Calu3 (cell line): ENCODE measurements around the gene FAM47E. TPM values are rescaled to one million over a fixed set of nuclear protein-coding genes. Genes with fewer than 3 reads are reported as not detected.

Source experiments
- BruUV-seq: library from RNA; stranded (reverse); fragments of 400-500 nt; replicated peaks from 2 replicates; lab custom pipeline; 2021; lab: Mats Ljungman, UMichigan
- CTCF ChIA-PET: fragments of 300-600 bp; sonication (Branson Sonifier 250); formaldehyde crosslinking; loops from one replicate; lab custom pipeline; 2022; ENCODE audit warnings: antibody characterized with exemption; lab: Charles Lee
- DNase-seq: peaks from one replicate; pipeline ENCODE4 v3.0.0; 2022
- H3K27ac Mint-ChIP-seq: one replicate; pipeline ENCODE4 v1.8.0; 2022; ENCODE audit warnings: mixed read lengths; ENCODE audit not compliant: unreplicated experiment
- H3K27me3 Mint-ChIP-seq: one replicate; pipeline ENCODE4 v1.8.0; 2022; ENCODE audit warnings: mixed read lengths; ENCODE audit not compliant: unreplicated experiment
- H3K36me3 Mint-ChIP-seq: one replicate; pipeline ENCODE4 v1.8.0; 2022; ENCODE audit warnings: mild to moderate bottlenecking, moderate library complexity, mixed read lengths; ENCODE audit not compliant: insufficient read depth, unreplicated experiment
- H3K4me1 Mint-ChIP-seq: one replicate; pipeline ENCODE4 v1.8.0; 2022; ENCODE audit warnings: mild to moderate bottlenecking, low read depth, mixed read lengths; ENCODE audit not compliant: unreplicated experiment
- H3K4me3 Mint-ChIP-seq: one replicate; pipeline ENCODE4 v1.8.0; 2022; ENCODE audit warnings: mild to moderate bottlenecking, low read depth, moderate library complexity, mixed read lengths; ENCODE audit not compliant: unreplicated experiment
- H3K9me3 Mint-ChIP-seq: one replicate; pipeline ENCODE4 v1.8.0; 2022; ENCODE audit warnings: low read depth, mixed read lengths; ENCODE audit not compliant: unreplicated experiment
- CTCF ChIP-seq: fragments of 200-600 bp; IDR thresholded peaks from one replicate; pipeline ENCODE4 v1.8.0; 2022; ENCODE audit warnings: antibody characterized with exemption; ENCODE audit not compliant: unreplicated experiment
- intact Hi-C: fragments of 100-400 bp; cut with micrococcal nuclease; formaldehyde crosslinking; loops from one replicate; pipeline ENCODE4 v1.10.0; 2022; ENCODE audit not compliant: unreplicated experiment
- total RNA-seq: library from RNA; stranded (reverse); gene quantifications from 2 replicates; pipeline ENCODE4 v1.2.3, GENCODE V29; 2022

FAM47E gene
- total RNA-seq, 1 experiment from 2014 or later, result 0.57 TPM

GRCh38 chr4:76267811-76268210 is 16.3 kb downstream of the FAM47E start:
- Mint-ChIP-seq H3K9me3 (no peaks in the 10 kb centered on the region), H3K36me3 (no peaks in the 10 kb centered on the region), H3K4me3 (no peak overlapping the region), H3K27me3 (no peaks in the 10 kb centered on the region), H3K4me1 (no peaks in the 10 kb centered on the region), H3K27ac (no peak overlapping the region)
- no TSS peak for BruUV-seq
- CTCF ChIA-PET, result no interaction called here
- intact Hi-C loops, result no loop called here
- no peak for DNase-seq
- TF ChIP-seq CTCF, result no peak

- Mint-ChIP-seq H3K4me3 (no peak overlapping the region), H3K9me3 (no peaks in the 10 kb centered on the region), H3K27me3 (no peaks in the 10 kb centered on the region), H3K4me1 (peaks cover 8% of the 10 kb centered on the region), H3K36me3 (no peaks in the 10 kb centered on the region), H3K27ac (no peak overlapping the region)
- CTCF ChIA-PET, result interaction anchor here (0.6 kb wide), 1 partner anchor 1592 kb away, joined by 3 read pairs; no protein-coding TSS in a partner anchor
- intact Hi-C loops, result no loop called here
- no peak for DNase-seq
- no peak for TF ChIP-seq CTCF
- no TSS peak for BruUV-seq
Measured at GRCh38 chr4:76270244-76271175, 19.0 kb downstream of the FAM47E start.

GRCh38 chr4:76271248-76271647 is 19.7 kb downstream of the FAM47E start:
- no peak overlapping the region for H3K27ac Mint-ChIP-seq
- peaks cover 12% of the 10 kb centered on the region for H3K4me1 Mint-ChIP-seq
- no peaks in the 10 kb centered on the region for H3K9me3 Mint-ChIP-seq
- TF ChIP-seq CTCF, result no peak
- H3K36me3 Mint-ChIP-seq, result no peaks in the 10 kb centered on the region
- no peak overlapping the region for H3K4me3 Mint-ChIP-seq
- no peaks in the 10 kb centered on the region for H3K27me3 Mint-ChIP-seq
- CTCF ChIA-PET, result interaction anchor here (0.6 kb wide), 1 partner anchor 1592 kb away, joined by 3 read pairs; no protein-coding TSS in a partner anchor
- DNase-seq, result no peak
- no TSS peak for BruUV-seq
- intact Hi-C loops, result no loop called here

- H3K36me3 Mint-ChIP-seq, result no peaks in the 10 kb centered on the region
- no peaks in the 10 kb centered on the region for H3K27me3 Mint-ChIP-seq
- H3K27ac Mint-ChIP-seq, result no peak overlapping the region
- no peak for TF ChIP-seq CTCF
- H3K9me3 Mint-ChIP-seq, result no peaks in the 10 kb centered on the region
- H3K4me3 Mint-ChIP-seq, result no peak overlapping the region
- peaks cover 12% of the 10 kb centered on the region for H3K4me1 Mint-ChIP-seq
- intact Hi-C loops, result no loop called here
- DNase-seq, result no peak
- CTCF ChIA-PET, result no interaction called here
- no TSS peak for BruUV-seq
Measured at GRCh38 chr4:76272073-76272472, 20.6 kb downstream of the FAM47E start.
